HG02981 (cell line): ENCODE results near the gene SMCO4.
A peak's percentile ranks its signal among the peaks of the same experiment; 100 is the strongest.
"Not testable (repeated sequence)": the region's sequence is repeated elsewhere in the genome, so short reads cannot be mapped to it uniquely, and the experiment has no call there.

Experiments used
- ATAC-seq: cut with Tn5 transposase; IDR thresholded peaks from one replicate; pipeline ENCODE4 v1.9.1; 2021; ENCODE audit warnings: mild to moderate bottlenecking, moderate library complexity; ENCODE audit not compliant: unreplicated experiment

SMCO4 gene

GRCh38 chr11:93543292-93543977, at the start of gene SMCO4:
SMCO4 (minus strand) TSS chr11:93543391; CDS start chr11:93479189, 64,202 bp downstream.
- peak; percentile 76 for ATAC-seq

- ATAC-seq = peak; percentile 72
Measured at GRCh38 chr11:93591247-93591898, 48.2 kb upstream of the SMCO4 start.

- no peak for ATAC-seq
Measured at GRCh38 chr11:93589347-93589746, 46.2 kb upstream of the SMCO4 start.

GRCh38 chr11:93587858-93588581, 44.8 kb upstream of the SMCO4 start:
- no peak for ATAC-seq

GRCh38 chr11:93587425-93587824, 44.2 kb upstream of the SMCO4 start:
- ATAC-seq = not testable (repeated sequence)

- no peak for ATAC-seq
Measured at GRCh38 chr11:93585758-93586157, 42.6 kb upstream of the SMCO4 start.

- ATAC-seq = no peak
Measured at GRCh38 chr11:93583490-93583889, 40.3 kb upstream of the SMCO4 start.

- ATAC-seq = no peak
Measured at GRCh38 chr11:93579187-93579751, 36.1 kb upstream of the SMCO4 start.

- no peak for ATAC-seq
Measured at GRCh38 chr11:93577286-93577685, 34.1 kb upstream of the SMCO4 start.

GRCh38 chr11:93576870-93577269, 33.7 kb upstream of the SMCO4 start:
- ATAC-seq = not testable (repeated sequence)

- no peak for ATAC-seq
Measured at GRCh38 chr11:93574638-93575220, 31.5 kb upstream of the SMCO4 start.

GRCh38 chr11:93573184-93573583, 30.0 kb upstream of the SMCO4 start:
- ATAC-seq = no peak

- ATAC-seq = no peak
Measured at GRCh38 chr11:93572621-93573020, 29.4 kb upstream of the SMCO4 start.

GRCh38 chr11:93572171-93572570, 29.0 kb upstream of the SMCO4 start:
- ATAC-seq = no peak

- ATAC-seq = no peak
Measured at GRCh38 chr11:93571612-93572011, 28.4 kb upstream of the SMCO4 start.

GRCh38 chr11:93570759-93571413, 27.7 kb upstream of the SMCO4 start:
- no peak for ATAC-seq

- no peak for ATAC-seq
Measured at GRCh38 chr11:93569496-93569895, 26.3 kb upstream of the SMCO4 start.

GRCh38 chr11:93568726-93569125, 25.5 kb upstream of the SMCO4 start:
- ATAC-seq = no peak

GRCh38 chr11:93567401-93567895, 24.3 kb upstream of the SMCO4 start:
- no peak for ATAC-seq

GRCh38 chr11:93564895-93565294, 21.7 kb upstream of the SMCO4 start:
- ATAC-seq = no peak
